ENCODE data around the gene RPL37. TPM values are rescaled to one million over a fixed set of nuclear protein-coding genes. Genes with fewer than 3 reads are reported as not detected.
A peak's percentile ranks its signal among the peaks of the same experiment; 100 is the strongest.

Gene RPL37
- total and polyA plus RNA-seq, 9 of the 15 experiments (the other 6 are each of a cell fraction or from before 2014, with no cell fraction given) = 2,342 to 7,963 (median 4,091) TPM

DNA sequence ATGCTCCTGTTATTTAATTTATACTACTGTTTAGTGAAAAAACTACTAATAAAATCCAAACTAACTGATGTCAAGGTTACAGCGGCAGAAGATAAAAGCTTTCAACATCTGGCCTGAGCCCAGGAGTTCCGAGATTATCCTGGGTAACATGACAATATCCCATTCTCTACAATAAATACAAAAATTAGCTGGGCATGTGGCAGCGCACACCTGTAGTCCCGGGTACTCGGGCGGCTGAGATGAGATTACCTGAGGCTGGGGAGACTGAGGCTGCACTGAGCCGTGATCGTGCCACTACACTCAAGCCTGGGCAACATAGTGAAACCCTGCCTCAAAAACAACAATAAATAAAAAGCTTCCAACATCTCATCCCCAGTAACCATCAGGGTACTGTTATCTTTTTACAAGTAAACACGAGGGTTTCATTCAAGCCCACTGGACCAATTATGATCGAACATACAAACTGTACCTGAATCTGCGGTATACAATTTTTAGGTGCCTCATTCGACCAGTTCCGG, 1.3 kb downstream of the RPL37 start (continued):
- TF ChIP-seq, protein P1, sequence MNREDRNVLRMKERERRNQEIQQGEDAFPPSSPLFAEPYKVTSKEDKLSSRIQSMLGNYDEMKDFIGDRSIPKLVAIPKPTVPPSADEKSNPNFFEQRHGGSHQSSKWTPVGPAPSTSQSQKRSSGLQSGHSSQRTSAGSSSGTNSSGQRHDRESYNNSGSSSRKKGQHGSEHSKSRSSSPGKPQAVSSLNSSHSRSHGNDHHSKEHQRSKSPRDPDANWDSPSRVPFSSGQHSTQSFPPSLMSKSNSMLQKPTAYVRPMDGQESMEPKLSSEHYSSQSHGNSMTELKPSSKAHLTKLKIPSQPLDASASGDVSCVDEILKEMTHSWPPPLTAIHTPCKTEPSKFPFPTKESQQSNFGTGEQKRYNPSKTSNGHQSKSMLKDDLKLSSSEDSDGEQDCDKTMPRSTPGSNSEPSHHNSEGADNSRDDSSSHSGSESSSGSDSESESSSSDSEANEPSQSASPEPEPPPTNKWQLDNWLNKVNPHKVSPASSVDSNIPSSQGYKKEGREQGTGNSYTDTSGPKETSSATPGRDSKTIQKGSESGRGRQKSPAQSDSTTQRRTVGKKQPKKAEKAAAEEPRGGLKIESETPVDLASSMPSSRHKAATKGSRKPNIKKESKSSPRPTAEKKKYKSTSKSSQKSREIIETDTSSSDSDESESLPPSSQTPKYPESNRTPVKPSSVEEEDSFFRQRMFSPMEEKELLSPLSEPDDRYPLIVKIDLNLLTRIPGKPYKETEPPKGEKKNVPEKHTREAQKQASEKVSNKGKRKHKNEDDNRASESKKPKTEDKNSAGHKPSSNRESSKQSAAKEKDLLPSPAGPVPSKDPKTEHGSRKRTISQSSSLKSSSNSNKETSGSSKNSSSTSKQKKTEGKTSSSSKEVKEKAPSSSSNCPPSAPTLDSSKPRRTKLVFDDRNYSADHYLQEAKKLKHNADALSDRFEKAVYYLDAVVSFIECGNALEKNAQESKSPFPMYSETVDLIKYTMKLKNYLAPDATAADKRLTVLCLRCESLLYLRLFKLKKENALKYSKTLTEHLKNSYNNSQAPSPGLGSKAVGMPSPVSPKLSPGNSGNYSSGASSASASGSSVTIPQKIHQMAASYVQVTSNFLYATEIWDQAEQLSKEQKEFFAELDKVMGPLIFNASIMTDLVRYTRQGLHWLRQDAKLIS (CRISPR knock-in tag; IDR thresholded peaks at IDR 0.05) = peak; percentile 61; the same call in 1 of the 2 replicates
- TF ChIP-seq, protein P2, sequence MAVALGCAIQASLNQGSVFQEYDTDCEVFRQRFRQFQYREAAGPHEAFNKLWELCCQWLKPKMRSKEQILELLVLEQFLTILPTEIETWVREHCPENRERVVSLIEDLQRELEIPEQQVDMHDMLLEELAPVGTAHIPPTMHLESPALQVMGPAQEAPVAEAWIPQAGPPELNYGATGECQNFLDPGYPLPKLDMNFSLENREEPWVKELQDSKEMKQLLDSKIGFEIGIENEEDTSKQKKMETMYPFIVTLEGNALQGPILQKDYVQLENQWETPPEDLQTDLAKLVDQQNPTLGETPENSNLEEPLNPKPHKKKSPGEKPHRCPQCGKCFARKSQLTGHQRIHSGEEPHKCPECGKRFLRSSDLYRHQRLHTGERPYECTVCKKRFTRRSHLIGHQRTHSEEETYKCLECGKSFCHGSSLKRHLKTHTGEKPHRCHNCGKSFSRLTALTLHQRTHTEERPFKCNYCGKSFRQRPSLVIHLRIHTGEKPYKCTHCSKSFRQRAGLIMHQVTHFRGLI (CRISPR knock-in tag; IDR thresholded peaks at IDR 0.05) = no peak
- TF ChIP-seq MXI1 (IDR thresholded peaks at IDR 0.05; ENCODE audit: low read depth, low read length) (0 out of 2 replicates have a peak, but pooled peaks have one; percentile 38), CEBPB (tag; IDR thresholded peaks at IDR 0.05) (no peak), ILK (tag; IDR thresholded peaks at IDR 0.05; ENCODE audit: borderline replicate concordance, low read depth) (no peak), SIN3A (IDR thresholded peaks at IDR 0.05; ENCODE audit: borderline replicate concordance in 2 of 2, control insufficient read depth in 1 of 2, low read depth in 2 of 2, low read length in 2 of 2) (peak in 1 of 2 experiments; percentile 76; a peak in 2 of 4 replicates), ZNF431 (CRISPR knock-in tag; IDR thresholded peaks at IDR 0.05) (no peak), KLF10 (CRISPR knock-in tag; IDR thresholded peaks at IDR 0.05) (no peak), JUND (IDR thresholded peaks at IDR 0.05; ENCODE audit: borderline replicate concordance, low read depth, low read length) (0 out of 2 replicates have a peak, but pooled peaks have one; percentile 2), JUND (tag; IDR thresholded peaks at IDR 0.05; ENCODE audit: borderline replicate concordance, low read depth, low read length) (no peak), TARDBP (IDR thresholded peaks at IDR 0.05) (no peak), LEF1 (IDR thresholded peaks at IDR 0.05) (no peak)
- TF ChIP-seq, protein P3, sequence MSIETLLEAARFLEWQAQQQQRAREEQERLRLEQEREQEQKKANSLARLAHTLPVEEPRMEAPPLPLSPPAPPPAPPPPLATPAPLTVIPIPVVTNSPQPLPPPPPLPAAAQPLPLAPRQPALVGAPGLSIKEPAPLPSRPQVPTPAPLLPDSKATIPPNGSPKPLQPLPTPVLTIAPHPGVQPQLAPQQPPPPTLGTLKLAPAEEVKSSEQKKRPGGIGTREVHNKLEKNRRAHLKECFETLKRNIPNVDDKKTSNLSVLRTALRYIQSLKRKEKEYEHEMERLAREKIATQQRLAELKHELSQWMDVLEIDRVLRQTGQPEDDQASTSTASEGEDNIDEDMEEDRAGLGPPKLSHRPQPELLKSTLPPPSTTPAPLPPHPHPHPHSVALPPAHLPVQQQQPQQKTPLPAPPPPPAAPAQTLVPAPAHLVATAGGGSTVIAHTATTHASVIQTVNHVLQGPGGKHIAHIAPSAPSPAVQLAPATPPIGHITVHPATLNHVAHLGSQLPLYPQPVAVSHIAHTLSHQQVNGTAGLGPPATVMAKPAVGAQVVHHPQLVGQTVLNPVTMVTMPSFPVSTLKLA (conservative IDR thresholded peaks at IDR 0.05) = 0 out of 4 replicates have a peak, but pooled peaks of 1 of the 2 experiments have one; percentile 19
- TF ChIP-seq, protein P4, sequence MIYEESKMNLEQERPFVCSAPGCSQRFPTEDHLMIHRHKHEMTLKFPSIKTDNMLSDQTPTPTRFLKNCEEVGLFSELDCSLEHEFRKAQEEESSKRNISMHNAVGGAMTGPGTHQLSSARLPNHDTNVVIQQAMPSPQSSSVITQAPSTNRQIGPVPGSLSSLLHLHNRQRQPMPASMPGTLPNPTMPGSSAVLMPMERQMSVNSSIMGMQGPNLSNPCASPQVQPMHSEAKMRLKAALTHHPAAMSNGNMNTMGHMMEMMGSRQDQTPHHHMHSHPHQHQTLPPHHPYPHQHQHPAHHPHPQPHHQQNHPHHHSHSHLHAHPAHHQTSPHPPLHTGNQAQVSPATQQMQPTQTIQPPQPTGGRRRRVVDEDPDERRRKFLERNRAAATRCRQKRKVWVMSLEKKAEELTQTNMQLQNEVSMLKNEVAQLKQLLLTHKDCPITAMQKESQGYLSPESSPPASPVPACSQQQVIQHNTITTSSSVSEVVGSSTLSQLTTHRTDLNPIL (CRISPR knock-in tag; IDR thresholded peaks at IDR 0.05) = no peak
- TF ChIP-seq, protein P5, sequence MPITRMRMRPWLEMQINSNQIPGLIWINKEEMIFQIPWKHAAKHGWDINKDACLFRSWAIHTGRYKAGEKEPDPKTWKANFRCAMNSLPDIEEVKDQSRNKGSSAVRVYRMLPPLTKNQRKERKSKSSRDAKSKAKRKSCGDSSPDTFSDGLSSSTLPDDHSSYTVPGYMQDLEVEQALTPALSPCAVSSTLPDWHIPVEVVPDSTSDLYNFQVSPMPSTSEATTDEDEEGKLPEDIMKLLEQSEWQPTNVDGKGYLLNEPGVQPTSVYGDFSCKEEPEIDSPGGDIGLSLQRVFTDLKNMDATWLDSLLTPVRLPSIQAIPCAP (CRISPR knock-in tag; IDR thresholded peaks at IDR 0.05; ENCODE audit: borderline replicate concordance) = 0 out of 2 replicates have a peak, but pooled peaks have one; percentile 53
- TF ChIP-seq, protein P6, sequence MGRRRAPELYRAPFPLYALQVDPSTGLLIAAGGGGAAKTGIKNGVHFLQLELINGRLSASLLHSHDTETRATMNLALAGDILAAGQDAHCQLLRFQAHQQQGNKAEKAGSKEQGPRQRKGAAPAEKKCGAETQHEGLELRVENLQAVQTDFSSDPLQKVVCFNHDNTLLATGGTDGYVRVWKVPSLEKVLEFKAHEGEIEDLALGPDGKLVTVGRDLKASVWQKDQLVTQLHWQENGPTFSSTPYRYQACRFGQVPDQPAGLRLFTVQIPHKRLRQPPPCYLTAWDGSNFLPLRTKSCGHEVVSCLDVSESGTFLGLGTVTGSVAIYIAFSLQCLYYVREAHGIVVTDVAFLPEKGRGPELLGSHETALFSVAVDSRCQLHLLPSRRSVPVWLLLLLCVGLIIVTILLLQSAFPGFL (CRISPR knock-in tag; IDR thresholded peaks at IDR 0.05) = 0 out of 2 replicates have a peak, but pooled peaks have one; percentile 43
